Measurements from ENCODE around the gene SRSF3.

- no peak for TF ChIP-seq MYNN (IDR thresholded peaks at IDR 0.05)
- no peak for TF ChIP-seq MYNN (CRISPR knock-in tag; IDR thresholded peaks at IDR 0.05)
- no peak for TF ChIP-seq EP300 (IDR thresholded peaks at IDR 0.05; ENCODE audit: low read length)
- TF ChIP-seq ZKSCAN1 (IDR thresholded peaks at IDR 0.05; ENCODE audit: low read depth, low read length) = no peak
These were observed 5.6 kb downstream of the SRSF3 start for GRCh38 chr6:36599791-36600209.
